GM19099 (cell line): ENCODE measurements around the gene EP400.

Experiments used
- POLR2A ChIP-seq: IDR thresholded peaks from 3 replicates; pipeline ENCODE4 v1.6.1; 2011; ENCODE audit warnings: low read depth; ENCODE audit not compliant: insufficient read length; ENCODE audit errors: extremely low read depth

EP400 gene

DNA sequence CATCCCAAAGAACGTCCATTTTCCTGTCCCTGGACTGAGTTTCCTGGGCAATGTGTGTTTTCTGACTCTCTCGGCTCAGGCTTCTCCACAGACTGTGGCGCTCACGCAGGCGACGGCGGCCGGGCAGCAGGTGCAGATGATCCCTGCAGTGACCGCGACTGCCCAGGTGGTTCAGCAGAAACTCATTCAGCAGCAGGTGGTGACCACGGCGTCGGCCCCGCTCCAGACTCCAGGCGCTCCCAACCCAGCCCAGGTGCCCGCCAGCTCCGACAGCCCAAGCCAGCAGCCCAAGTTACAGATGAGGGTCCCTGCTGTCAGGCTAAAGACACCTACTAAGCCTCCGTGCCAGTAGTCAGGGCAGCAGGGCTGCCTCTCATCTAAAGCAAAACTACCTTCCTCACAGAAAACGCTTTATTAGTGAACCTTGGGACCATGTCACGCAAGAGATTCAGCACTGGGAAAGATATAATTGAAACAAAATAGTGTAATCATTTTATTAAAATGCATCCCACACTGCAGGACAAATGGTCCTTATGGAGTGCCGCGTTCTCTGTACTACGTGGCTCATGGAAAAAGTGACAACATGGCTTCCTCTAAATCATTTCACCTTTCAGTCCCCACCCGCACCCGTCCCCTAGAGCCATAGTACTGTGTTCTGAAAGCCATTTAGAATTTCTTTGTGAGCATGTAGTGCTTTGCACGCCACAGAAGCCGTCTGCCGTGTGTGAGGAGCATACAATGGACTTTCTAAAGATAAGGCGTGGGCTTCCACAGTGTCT lies 127.8 kb downstream of the EP400 start:
- no peak for TF ChIP-seq POLR2A

DNA sequence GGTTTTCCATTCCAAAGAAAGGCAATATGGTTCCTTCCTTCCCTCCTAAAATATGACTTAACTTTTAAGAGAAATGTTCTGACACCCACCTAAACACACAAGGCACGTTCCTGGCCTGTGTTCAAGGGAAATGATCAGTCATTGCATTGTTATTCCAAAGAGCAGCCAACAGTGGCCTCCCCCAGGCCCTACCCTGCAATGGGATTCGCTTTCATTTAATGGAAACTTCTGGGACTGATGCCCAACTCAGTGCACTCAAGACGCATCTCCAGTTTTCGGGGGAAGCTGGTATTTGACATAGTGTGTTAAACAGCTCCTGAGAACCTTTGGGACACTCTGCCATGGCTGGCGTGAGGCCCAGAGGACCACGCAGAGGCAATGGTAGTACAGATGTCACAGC lies 128.4 kb downstream of the EP400 start:
- TF ChIP-seq POLR2A = no peak

DNA sequence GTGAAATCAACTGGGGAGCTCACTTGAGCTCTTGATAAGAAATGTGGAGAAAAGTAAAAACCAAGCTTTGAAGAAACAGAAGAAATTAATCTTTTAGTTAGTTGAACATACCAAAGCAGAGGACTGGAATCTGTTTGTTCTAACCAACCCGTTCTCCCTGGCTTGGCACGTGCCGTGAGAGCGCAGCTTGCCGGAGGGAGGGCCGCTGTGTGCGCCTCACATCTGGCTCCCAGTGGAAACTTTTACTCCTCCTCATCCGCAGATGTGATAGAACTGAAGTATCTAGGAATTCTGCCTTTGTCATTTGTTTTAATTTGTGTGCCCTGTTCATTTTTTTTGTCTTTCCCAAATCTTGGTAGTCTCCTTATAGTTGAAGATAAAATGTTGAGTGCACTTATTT lies 129.5 kb downstream of the EP400 start:
- no peak for TF ChIP-seq POLR2A

DNA sequence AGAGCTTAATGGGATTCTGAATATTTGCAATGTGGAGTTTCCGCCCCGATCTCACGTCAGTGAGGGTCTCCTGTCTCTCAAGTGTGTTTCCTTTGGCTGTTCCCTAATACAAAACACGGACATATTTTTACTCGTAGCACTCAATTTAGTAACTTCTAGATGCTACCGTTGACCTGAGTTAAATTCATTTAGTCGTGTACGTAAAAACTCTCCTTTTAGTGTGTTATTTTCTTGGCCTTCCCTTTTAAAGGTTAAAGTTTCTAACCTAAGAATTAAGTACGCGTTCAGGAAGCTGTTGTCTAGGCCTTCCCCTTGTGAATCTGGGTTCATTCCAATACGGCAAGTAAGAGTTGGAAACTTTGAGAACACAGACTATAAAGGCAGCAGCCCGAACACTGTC lies 130.0 kb downstream of the EP400 start:
- no peak for TF ChIP-seq POLR2A

DNA sequence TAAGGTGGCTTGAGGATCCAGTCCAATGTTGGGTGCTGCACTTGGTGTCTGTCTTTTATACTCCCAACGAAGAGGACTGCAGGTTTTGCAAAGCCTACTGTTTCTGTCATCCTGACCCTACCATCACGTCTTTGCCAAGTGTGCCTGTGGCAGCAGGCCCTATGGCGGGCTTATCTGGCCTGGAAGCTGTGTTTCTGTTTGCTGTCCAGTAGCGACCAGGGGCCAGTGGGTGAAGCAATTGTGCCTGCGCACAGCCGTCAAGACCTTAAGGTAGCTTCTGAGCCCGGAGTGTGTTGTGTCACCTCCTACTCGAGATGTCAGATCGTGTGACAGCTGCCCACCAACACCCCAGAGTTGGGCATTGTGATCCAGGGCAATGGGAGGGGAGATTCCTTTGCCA lies 131.7 kb downstream of the EP400 start:
- TF ChIP-seq POLR2A = no peak

DNA sequence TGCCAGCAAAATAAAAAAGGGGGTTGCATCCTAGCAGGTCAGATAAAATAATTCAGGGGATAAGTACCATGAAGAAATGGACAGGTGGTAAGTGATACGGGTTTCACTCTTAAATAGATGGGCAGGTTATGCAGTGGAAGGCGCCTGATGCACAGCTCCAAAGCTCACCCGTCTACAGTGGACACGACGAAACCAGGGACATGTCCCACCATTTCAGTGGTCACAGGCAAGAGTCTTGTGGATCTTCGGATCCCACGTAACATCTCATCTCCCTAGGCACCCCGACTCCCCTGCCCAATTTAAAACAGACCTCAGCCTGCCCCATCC lies 133.8 kb downstream of the EP400 start:
- no peak for TF ChIP-seq POLR2A

DNA sequence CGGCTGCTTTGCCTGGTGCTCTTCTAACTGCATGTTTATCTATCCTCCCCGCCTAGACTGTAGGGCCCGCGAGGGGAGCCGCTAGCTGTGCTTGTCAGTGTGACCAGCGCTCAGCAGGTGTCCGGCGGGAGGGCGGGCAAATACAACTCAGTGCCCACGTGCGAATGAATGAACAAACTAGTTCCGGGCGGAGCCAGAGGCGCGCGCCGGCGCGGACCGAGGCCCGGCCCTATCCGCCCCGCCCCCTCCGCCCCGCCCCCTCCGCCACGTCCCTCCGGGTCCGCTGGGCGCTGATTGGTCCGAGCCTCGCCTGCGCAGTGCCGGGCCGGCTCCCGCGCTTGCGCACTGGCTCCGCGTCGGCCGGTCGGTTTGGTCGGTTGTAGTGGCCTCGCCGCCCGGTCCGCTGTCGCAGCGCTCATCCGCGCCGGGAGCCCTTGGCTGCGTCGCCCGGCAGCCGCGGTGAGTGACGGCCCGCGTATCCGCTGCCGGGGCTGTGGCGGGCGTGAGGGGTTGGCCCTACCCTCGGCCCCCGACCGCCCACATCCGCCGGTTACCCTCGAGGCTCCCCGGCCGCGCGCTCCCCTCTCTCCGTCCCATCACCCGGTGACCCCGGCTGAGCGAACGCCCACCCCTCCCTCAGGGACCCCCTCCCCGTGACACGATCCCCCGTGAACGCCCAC lies 134.3 kb downstream of the EP400 start:
- peak; percentile 86 for TF ChIP-seq POLR2A

DNA sequence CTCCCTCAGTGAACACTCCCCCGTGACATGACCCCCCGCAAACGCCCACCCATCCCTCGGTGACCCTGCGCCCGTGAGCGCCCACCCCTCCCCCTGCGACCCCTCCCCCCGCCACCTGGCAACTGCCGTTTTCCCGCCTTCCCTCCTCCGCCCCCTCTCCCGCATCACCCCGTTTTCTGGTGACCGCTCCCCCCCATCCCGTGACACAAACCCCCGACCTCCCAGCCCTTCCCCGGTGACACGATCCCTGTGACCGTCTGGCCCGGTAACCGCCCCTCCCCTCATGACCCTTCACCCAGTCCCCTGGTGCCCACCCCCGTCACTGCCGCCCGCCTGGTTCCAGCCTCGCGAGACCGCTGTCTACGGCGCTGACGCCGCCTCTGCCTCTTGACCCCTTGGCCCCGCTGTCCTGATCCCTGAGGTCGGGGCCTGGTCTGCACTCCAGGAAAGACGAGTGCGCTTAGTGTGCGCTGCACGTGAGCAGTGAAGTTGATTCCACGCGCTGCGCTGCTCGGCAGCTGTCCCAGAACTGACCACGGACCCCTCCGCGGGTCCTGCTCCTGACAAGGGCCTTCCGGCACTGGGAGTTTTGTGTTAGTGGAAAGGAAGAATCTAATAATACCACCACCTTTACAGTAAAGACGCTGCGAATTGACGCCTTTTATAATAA lies 135.0 kb downstream of the EP400 start:
- TF ChIP-seq POLR2A = peak; percentile 62

DNA sequence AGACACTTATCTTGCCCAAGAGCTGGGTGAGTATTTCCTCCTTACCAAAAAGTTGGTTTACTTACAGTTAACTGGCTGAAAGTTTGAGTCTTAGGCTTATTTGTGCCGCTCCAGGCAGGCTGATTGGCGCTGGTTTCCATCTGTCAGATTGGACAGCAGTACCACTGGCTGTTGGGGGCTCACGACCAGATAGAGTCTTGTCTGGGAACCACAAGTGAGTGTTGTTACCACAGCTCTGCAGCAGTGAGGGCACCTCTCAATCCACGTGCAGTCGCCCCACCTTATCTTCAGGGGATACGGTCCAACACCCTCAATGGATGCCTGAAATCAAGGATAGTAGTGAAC lies 135.5 kb downstream of the EP400 start:
- no peak for TF ChIP-seq POLR2A

DNA sequence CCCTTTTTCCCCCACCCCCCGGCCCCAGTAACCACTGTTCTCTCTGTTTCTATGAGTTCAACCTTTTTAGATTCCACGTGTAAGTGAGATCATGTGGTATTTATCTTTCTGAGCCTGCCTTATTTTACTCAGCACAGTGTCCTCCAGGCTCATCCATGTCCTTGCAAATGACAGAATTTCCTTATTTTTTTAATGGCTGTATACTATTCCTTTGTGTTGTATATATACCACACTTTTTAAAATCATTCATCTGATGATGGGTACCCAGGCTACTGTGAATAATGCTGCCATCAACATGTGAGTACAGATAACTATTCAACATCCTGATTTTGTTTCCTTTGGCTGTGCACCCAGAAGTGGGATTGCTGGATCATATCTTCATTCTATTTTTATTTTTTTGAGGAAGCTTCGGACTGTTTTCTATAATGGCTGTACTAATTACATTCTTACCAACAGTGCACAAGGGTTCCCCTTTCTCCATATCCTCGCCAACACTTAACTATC lies 139.7 kb downstream of the EP400 start:
- no peak for TF ChIP-seq POLR2A

DNA sequence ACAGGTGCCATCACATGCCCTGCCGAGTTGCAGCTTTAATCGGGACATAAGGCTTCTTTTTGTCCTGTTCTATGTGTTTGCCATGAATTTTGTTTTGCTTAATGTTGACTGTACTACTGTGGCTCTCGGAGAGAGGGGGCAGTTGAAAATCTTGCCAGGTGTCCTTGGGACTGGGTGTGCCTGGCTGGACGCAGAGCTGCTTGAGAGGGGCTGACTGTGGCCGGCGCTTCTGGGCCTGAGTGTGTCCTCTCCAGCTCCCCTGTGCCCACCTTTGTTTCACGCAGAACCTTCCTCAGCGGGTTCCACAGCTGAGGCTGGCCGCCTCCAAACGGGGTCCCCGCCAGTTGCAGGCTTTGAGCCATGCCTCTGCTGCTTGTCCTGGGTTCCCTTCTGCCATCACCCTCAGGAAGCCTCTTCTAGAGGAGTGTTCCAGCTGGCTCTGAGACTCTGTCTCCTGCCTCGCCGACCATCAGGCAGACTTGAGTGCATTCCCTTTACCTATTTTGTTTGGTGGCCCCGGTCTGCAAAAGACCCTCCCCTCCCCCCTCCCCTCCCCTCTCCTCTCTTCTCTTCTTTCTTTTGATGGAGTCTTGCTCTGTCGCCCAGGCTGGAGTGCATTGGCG lies 144.6 kb downstream of the EP400 start:
- no peak for TF ChIP-seq POLR2A

DNA sequence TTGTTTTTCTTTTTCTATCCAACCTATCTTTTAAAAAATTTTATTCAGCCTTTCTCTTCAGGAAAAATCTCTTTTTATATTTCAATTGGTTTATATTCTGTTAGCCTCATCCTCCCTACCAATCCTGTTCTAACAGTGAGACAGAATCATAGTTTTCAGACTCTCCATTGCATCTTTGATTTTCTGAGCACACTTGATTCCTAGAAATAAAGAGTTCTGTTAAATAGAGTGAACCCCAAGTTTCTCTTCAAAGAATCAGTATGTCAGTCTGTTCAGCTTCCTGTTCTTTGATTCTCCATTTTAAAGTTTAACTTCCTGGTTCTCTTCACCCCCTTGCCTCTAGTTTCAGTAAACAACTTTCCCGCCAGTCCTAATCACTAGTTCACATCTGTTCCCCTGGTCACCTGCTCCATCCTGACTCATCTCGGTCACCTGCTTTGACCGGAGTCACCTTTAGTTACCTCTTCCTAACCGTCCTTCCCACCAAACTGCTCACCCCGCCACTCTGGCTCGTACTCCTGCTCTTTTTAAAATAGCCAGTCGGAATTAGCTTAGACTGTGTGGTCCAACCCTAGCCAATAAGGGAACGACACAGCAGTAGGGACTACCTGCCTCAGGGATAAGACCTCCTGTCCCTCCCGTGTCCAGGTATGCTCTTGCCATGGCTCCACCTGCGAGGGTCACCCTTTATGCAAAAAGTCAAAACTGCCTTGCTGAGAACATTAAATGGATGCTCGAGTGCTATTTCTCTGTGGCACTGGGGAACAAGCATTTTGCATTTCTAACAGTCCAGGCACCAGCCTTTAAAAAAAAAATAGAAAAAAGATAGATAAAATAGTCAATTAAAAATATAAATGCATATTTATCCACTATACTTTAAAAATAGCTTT lies 146.0 kb downstream of the EP400 start:
- no peak for TF ChIP-seq POLR2A

DNA sequence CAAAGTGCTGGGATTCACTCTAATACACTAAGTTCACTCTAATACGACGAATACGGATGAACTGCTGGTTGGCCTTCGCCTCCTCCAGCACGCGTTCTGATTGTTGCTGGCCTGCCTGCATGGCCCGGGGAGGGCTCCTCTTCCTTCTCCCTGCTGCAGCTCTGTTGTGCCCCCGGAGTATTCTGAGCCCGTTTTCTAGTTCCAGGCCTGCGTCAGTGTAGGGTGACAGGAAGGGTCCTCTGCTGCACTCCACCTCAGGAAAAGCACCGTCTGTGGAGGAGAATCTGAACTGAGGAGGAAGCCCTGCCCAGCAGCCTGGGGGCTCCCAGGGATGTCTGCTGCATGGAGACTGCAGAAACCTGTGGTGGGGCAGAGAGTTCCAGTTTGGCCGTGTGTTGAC lies 150.0 kb downstream of the EP400 start:
- TF ChIP-seq POLR2A = no peak

DNA sequence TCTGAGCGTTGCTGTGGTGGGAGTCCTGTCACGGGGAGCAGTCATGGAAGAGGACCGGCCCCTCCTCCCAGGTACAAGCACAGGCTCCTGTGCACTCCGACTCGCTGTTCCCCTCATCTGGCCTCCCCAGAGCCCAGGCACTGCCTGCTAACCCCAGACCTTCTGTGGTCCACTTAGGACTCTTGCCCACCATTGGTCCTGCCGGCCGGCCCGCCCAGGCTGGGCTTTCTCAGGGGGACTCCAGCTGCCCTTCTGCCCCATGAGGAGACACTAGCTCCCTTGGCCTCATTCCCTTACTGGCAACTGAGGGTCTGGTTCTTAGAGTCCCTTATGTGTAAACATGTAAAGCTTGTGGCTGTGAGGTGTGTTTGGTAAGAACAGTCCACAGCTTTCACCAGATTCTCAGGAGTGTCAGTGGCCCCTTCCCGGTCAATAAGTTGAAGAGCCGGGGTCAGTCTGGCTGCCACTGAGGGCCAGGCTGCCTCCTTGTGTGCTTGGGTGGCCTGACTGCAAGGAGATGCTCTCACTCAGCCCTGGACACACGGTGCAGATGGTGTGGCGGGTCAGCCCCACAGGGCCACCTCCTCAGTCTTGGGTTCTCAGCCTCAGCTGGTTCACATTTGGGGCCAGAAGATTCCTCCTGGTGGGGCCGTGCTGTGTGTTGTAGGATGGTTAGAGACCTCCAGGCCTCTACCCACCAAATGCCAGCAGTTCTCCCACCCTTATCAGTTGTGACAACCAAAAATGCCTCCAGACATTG lies 150.7 kb downstream of the EP400 start:
- TF ChIP-seq POLR2A = no peak
